Activated T-helper 1 cell treated with anti-CD3 and anti-CD28 coated beads, Interleukin-12 subunit alpha, Interleukin-12 subunit beta, Interleukin-2, Interleukin-4 antibody, amounts not matched to agents 30 ng/mL and 10 ng/mL and 1 ng/mL, durations not matched to agents 14 hours and 24 hours and 36 hours (primary cell): Measurements from ENCODE around the gene TIRAP. TPM values are rescaled to one million over a fixed set of nuclear protein-coding genes. Genes with fewer than 3 reads are reported as not detected.
A peak's percentile ranks its signal among the peaks of the same experiment; 100 is the strongest.

Experiments used
- DNase-seq: peaks from one replicate; pipeline ENCODE4 v3.0.0; 2021; ENCODE audit warnings: low spot score
- H3K27ac Mint-ChIP-seq: one replicate; pipeline ENCODE4 v1.8.0; 2021; ENCODE audit warnings: mild to moderate bottlenecking, mixed read lengths
- H3K27me3 Mint-ChIP-seq: one replicate; pipeline ENCODE4 v1.8.0; 2022; ENCODE audit warnings: mild to moderate bottlenecking, moderate library complexity, mixed read lengths; ENCODE audit not compliant: insufficient read depth
- H3K36me3 Mint-ChIP-seq: one replicate; pipeline ENCODE4 v1.8.0; 2021; ENCODE audit warnings: low read depth, mixed read lengths
- H3K4me1 Mint-ChIP-seq: one replicate; pipeline ENCODE4 v1.8.0; 2021; ENCODE audit warnings: low read depth, mixed read lengths
- H3K4me3 Mint-ChIP-seq: one replicate; pipeline ENCODE4 v1.8.0; 2021; ENCODE audit warnings: mild to moderate bottlenecking, moderate library complexity, mixed read lengths
- H3K9me3 Mint-ChIP-seq: one replicate; pipeline ENCODE4 v1.8.0; 2021; ENCODE audit warnings: mixed read lengths
- intact Hi-C: fragments of 100-400 bp; cut with micrococcal nuclease; formaldehyde crosslinking; loops from one replicate; pipeline ENCODE4 v1.15.1; 2024
- total RNA-seq: library from RNA; stranded (reverse); gene quantifications from 2 replicates; pipeline ENCODE4 v1.2.3, GENCODE V29; 2022

TIRAP gene
- total RNA-seq, 1 donor from 2014 or later, result 13.0 TPM

DNA sequence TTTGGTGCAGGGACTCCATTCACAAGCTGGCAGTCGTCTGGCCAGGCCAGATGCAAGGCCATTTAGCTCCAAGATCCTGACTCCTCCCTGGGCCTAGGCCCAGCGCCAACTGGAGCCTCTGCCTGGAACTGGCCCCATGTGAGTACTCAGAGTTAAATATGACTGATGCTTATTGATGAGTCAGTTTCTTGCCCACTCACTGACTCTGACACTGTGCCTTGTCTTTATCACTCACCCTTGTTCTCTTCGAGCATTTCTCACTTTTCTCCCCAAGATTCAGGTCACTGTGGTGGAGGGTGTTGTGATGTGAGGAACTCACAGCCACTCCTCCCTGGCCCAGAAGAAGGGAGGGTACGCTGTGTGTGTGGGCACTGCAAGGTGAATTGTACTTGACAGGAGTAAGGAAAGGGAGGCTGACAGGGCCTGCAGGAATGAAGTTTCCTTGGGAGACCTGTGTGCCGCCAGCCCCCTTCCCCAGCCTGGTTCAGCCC, 49.4 kb downstream of the TIRAP start:
- no peaks in the 10 kb centered on the region for H3K9me3 Mint-ChIP-seq
- intact Hi-C loops, result no loop called here

DNA sequence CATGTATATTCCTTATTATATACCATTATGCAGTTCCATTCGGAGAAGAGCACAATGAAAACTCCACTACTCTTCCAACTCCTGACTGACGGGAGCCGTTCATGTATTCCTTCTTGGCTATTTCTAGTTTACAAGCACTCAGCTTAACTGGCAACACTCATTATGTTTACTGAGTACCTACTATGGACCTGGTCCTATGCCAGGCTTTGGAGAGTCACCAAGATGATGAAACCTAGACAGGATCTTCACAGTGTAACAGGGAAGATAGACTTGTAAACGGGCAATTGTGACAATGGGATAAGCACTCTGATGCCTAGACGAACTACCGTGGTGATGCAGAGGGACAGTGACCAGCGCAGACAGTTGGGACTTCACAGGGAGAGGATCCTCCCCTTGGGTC, 50.2 kb downstream of the TIRAP start:
- Mint-ChIP-seq H3K9me3 (no peaks in the 10 kb centered on the region), H3K27me3 (no peaks in the 10 kb centered on the region), H3K27ac (peak overlapping the region; percentile 31), H3K36me3 (peaks cover 29% of the 10 kb centered on the region), H3K4me1 (peaks cover 25% of the 10 kb centered on the region), H3K4me3 (no peak overlapping the region)
- intact Hi-C loops, result no loop called here
- DNase-seq, result no peak

More for the DNA sequence above, 49.4 kb downstream of the TIRAP start:
- peaks cover 32% of the 10 kb centered on the region for H3K4me1 Mint-ChIP-seq
- no peaks in the 10 kb centered on the region for H3K27me3 Mint-ChIP-seq
- H3K36me3 Mint-ChIP-seq, result peaks cover 31% of the 10 kb centered on the region
- H3K27ac Mint-ChIP-seq, result no peak overlapping the region
- no peak overlapping the region for H3K4me3 Mint-ChIP-seq
- no peak for DNase-seq

DNA sequence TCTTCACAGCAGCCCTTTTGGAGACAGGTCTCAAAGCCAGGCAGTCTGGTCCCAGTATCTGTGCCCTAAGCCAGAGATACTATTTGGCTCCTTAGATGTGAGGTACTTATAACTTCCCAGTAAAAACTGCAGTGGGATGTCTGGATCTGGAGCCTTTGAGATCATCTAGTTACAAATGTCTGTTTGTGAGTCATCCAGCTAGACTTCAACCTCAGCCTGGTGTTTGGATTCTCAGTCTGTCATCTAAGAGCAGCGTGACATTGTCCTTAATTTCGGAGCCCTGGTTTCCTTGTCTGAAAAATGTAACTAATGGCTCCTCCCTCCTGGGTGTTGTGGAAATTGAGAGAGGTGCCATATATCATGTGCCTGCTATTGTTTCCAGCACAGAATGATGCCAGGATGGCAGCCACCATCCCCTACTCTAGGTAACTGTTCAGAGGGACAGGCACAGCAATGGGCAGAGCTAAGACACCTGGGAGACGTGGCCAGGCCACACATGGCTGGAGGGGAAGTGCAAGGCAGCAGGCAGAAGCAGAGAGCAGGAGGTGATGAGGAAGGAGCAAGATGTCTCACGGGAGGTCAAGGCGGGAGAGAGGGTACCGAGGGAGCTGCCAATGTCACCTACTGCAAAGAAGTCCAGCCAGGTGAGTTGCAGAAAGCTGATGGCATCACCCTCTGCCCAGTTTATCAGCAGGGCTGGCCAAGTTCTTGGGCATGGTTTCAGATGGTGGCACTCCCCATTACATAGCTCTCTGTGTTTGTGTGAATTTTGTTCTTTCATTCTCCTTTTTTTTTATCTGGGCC, 52.0 kb downstream of the TIRAP start:
- Mint-ChIP-seq H3K4me1 (peaks cover 14% of the 10 kb centered on the region), H3K27me3 (no peaks in the 10 kb centered on the region), H3K27ac (no peak overlapping the region), H3K36me3 (peaks cover 25% of the 10 kb centered on the region), H3K9me3 (no peaks in the 10 kb centered on the region), H3K4me3 (no peak overlapping the region)
- intact Hi-C loops, result no loop called here
- DNase-seq, result no peak

GRCh38 chr11:126335463-126335760, 52.5 kb downstream of the TIRAP start:
- H3K4me1 Mint-ChIP-seq, result peaks cover 13% of the 10 kb centered on the region
- H3K36me3 Mint-ChIP-seq, result peaks cover 25% of the 10 kb centered on the region
- no peak overlapping the region for H3K27ac Mint-ChIP-seq
- no peak for DNase-seq
- intact Hi-C loops, result no loop called here
- H3K4me3 Mint-ChIP-seq, result no peak overlapping the region
- H3K9me3 Mint-ChIP-seq, result no peaks in the 10 kb centered on the region
- no peaks in the 10 kb centered on the region for H3K27me3 Mint-ChIP-seq

GRCh38 chr11:126336138-126336541, 53.2 kb downstream of the TIRAP start:
- Mint-ChIP-seq H3K4me1 (peaks cover 19% of the 10 kb centered on the region), H3K4me3 (no peak overlapping the region), H3K9me3 (no peaks in the 10 kb centered on the region), H3K27ac (peak overlapping the region; percentile 21), H3K27me3 (no peaks in the 10 kb centered on the region), H3K36me3 (peaks cover 30% of the 10 kb centered on the region)
- no peak for DNase-seq
- intact Hi-C loops, result no loop called here

- Mint-ChIP-seq H3K27ac (peak overlapping the region; percentile 21), H3K4me3 (no peak overlapping the region), H3K27me3 (no peaks in the 10 kb centered on the region), H3K36me3 (peaks cover 32% of the 10 kb centered on the region), H3K9me3 (no peaks in the 10 kb centered on the region), H3K4me1 (peaks cover 24% of the 10 kb centered on the region)
- intact Hi-C loops, result no loop called here
- no peak for DNase-seq
Observed at GRCh38 chr11:126336671-126337101, 53.8 kb downstream of the TIRAP start.

DNA sequence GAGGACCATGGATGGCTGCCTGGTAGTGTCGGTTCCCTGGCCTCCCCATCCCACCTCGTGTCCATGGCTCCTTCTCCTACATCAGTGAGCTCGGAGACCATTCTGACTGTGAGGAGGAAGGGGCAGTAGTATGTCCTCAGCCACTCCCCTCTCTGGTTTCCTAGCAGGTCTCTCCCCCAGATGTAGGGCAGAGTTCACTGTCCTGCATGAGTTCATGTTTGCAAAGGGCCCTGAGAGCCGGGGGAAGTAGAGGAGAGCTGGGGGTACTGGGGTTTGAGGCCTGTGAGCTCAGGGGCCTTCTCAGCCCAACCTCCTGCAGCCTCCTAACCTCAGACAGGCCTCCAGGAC, 54.2 kb downstream of the TIRAP start:
- Mint-ChIP-seq H3K4me3 (no peak overlapping the region), H3K4me1 (peaks cover 28% of the 10 kb centered on the region), H3K9me3 (no peaks in the 10 kb centered on the region), H3K27ac (no peak overlapping the region), H3K27me3 (no peaks in the 10 kb centered on the region), H3K36me3 (peaks cover 32% of the 10 kb centered on the region)
- intact Hi-C loops, result no loop called here
- DNase-seq, result no peak

DNA sequence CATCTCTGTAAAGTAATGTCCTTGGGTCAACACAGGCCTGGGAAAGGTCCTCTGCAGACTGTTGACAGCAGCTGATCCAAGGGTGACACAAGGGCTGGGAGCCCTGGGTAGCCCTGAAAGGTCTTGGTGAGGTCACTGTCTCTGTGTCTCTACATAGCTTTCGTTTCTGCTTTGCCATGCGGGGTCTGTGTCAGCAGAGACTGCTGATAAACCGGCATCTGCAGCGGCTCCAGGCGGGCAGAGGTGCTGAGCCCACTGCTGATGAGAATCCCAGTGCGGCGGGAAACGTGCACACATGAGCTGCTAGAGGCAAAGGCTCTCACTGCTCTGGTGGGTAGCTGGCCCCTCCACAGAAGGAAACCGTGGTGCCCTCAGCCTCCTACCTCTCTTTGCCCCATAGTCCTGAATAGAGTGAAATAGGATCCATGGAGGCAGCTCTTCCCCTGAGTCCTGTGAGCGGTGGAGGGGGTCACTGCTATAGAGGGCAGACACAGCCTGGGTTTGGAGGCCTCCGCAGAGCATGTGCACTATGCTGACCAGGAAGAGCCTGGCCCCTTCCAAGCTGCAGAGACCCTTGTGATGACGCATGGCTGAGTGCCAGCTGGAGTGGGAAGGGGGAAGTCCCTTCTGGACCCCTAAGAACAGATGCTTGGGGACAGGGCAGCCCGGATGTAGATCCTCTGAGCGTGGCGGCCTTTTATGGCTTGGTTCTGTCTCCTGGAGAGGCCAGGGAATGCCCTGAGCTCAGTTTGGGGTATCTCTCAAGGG, 54.8 kb downstream of the TIRAP start:
- Mint-ChIP-seq H3K27me3 (no peaks in the 10 kb centered on the region), H3K4me1 (peaks cover 28% of the 10 kb centered on the region), H3K36me3 (peaks cover 29% of the 10 kb centered on the region), H3K9me3 (no peaks in the 10 kb centered on the region), H3K4me3 (no peak overlapping the region), H3K27ac (no peak overlapping the region)
- no peak for DNase-seq
- intact Hi-C loops, result no loop called here

DNA sequence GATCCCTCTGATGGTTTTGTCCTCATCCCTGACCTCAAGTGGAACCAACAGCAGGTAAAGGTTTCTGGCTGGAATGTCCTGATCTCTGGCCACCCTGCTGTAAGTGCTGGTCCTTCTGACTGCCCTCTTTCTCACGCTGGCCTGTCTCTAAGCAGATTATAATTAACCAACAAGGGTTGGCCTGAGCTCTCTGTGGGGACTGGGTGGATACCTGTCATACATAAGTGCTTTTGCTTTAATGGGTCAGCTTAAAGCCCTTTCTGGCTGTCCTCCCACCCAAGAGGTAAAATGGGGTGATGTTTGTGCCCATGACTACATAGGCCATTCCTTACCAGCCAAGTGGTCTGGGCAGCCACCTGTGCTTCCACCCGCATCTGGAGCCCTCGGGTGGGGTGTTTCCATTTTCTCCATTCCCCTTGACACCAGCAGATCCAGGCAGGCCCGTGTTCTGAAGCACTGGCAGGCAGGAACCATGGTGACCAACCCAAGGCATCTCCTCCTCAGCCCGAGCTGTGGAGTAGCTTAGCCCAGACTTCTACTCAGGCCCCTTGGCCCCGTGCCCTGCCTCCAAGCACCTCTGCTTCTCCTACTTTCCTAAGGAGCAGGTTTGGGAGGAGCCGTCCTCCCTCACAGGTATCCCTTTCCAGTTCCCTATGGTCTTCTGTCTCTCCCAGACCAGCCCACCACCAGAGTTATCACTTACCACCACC, 55.6 kb downstream of the TIRAP start:
- no peaks in the 10 kb centered on the region for H3K27me3 Mint-ChIP-seq
- H3K36me3 Mint-ChIP-seq, result peaks cover 26% of the 10 kb centered on the region
- no peak for DNase-seq
- H3K9me3 Mint-ChIP-seq, result no peaks in the 10 kb centered on the region
- intact Hi-C loops, result no loop called here
- H3K4me1 Mint-ChIP-seq, result peaks cover 28% of the 10 kb centered on the region
- no peak overlapping the region for H3K4me3 Mint-ChIP-seq
- no peak overlapping the region for H3K27ac Mint-ChIP-seq

- Mint-ChIP-seq H3K4me3 (no peak overlapping the region), H3K4me1 (peaks cover 28% of the 10 kb centered on the region), H3K27ac (no peak overlapping the region), H3K36me3 (peaks cover 27% of the 10 kb centered on the region), H3K27me3 (no peaks in the 10 kb centered on the region), H3K9me3 (no peaks in the 10 kb centered on the region)
- intact Hi-C loops, result no loop called here
- DNase-seq, result no peak
Observed at GRCh38 chr11:126339073-126339862, 56.4 kb downstream of the TIRAP start.

DNA sequence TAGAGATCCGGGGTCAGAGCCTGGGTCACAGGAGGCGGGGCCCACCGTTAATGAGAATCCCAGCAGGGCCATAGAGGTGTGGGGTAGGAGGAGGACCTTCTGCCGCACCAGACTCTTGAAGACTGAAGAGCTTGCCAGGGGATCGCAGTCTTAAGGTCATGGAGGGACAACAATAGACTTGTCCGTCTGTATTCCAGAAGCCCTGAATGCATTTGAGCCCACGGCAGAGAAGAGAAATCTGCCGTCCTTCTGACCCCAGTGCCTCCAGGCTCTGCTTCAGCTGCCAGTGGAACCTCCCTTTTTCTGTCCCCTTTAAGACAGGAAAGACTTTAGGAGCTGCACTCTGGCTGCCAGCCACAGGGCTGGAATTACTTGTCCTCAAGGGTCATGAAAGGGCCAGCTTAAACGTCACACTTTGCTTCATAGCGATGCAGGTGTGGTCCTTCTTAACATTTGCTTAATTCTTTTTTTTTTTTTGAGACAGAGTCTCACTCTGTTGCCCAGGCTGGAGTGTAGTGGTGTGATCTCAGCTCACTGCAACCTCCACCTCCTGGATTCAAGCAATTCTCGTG, 57.1 kb downstream of the TIRAP start:
- Mint-ChIP-seq H3K4me1 (peaks cover 28% of the 10 kb centered on the region), H3K36me3 (peaks cover 23% of the 10 kb centered on the region), H3K27ac (no peak overlapping the region), H3K4me3 (no peak overlapping the region), H3K9me3 (no peaks in the 10 kb centered on the region), H3K27me3 (no peaks in the 10 kb centered on the region)
- intact Hi-C loops, result no loop called here
- DNase-seq, result no peak

DNA sequence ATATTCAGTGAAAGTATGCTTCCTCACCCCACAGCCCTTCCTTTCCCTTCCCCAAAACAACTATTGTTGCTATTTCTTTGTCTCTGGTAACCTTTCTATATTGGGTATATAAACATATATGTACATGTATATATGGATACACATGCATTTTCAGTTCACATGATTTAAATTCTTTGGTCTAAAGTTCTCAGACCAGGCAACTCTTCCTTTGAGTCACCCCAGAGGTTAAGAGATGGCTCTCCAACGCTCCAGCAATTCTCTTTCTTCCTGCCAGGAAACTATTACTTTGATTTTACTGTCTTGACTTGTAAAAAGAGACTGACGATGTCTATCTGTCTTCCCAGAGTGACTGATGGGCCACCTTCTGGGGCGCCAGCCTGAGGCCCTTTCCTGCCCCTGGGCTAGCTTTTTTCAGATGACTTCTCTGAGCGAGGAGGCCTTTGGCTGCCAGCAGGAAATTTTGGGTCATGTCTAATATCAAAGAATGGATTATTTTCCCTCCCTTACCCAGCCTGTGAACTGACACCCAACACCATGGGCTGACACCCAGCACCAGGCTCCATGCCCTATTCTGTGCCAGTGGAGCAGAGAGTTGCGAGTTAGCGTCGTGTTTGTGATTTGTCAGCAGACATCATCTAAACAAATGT, 58.2 kb downstream of the TIRAP start:
- Mint-ChIP-seq H3K4me1 (peaks cover 32% of the 10 kb centered on the region), H3K36me3 (peaks cover 26% of the 10 kb centered on the region), H3K27me3 (no peaks in the 10 kb centered on the region), H3K9me3 (no peaks in the 10 kb centered on the region), H3K27ac (peak overlapping the region; percentile 53), H3K4me3 (no peak overlapping the region)
- no peak for DNase-seq
- intact Hi-C loops, result no loop called here
